ENCODE data around the gene GMFB.

Gene GMFB

DNA sequence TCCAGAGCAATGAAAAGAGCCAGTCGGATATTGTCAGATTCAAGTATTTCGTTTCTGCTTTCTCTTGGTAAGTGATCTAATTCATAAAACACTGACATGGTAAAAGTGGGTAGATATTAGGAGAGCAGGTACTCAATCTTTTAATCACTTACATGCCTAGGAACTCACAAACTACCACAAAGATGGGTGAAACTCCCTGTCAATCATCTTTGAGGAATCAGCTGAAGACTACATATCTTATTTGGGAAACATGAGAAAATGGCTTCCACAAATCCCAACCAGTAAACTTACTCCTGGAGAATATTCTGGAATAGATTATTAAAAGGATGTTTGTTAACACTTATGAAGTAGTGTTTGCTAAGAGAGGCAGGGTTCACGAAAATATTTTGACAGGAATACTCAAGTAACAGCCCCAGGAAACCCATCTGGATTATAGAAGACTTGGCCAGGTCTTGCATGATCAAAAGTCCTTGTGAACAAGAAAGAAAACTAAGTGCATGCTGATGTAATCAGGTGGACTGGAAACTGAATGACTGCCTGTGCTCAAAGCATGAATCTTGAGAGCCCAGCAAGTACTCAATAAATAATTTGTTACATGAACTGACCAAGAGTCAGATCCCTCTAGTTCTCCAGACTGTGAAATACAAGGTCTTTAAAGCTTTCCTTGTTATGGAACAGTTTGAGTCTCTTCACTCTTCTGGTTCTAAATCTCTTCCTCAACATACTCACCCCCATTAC is 63.1 kb downstream of the GMFB start:
- no peak for DNase-seq (ENCODE audit: low spot score)

DNA sequence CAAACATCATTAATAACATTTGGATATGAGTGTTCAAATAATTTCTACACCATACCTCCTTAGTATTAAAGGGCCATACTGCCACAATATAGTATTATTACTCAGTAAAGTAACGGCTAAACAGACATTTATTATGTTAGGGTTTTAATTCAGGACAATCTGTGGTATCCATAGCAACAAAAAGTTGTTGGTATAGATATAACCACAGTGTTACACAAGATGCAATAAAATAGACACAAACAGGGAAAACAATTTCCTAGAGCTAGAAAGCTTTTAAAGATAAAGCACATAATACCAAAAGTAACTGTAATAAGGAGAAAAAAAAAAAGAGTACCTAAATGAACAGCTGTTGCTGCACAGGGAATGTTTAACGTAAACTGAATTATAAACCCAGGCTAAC is 63.7 kb downstream of the GMFB start:
- DNase-seq (ENCODE audit: low spot score): no peak
